Rectal smooth muscle tissue (tissue), 1 donor: ENCODE data around the gene RAB11FIP4.

ENCODE experiments used
- H3K27ac ChIP-seq: one replicate; pipeline ENCODE4 v1.7.0; 2013; ENCODE audit warnings: low read depth, low read length, inconsistent platforms
- H3K27me3 ChIP-seq: one replicate; pipeline ENCODE4 v1.7.0; 2013; ENCODE audit warnings: low read length; ENCODE audit not compliant: control insufficient read depth, insufficient read depth
- H3K36me3 ChIP-seq: one replicate; pipeline ENCODE4 v1.7.0; 2013; ENCODE audit warnings: low read length; ENCODE audit not compliant: control insufficient read depth, insufficient read depth
- H3K4me1 ChIP-seq: one replicate; pipeline ENCODE4 v1.7.0; 2013; ENCODE audit warnings: low read length; ENCODE audit not compliant: control insufficient read depth, insufficient read depth
- H3K4me3 ChIP-seq: one replicate; pipeline ENCODE4 v1.7.0; 2013; ENCODE audit warnings: low read length
- H3K9ac ChIP-seq: one replicate; pipeline ENCODE4 v1.7.0; 2013; ENCODE audit warnings: low read length

The RAB11FIP4 gene

GRCh38 chr17:31448467-31449077 is 57.1 kb downstream of the RAB11FIP4 start:
- Histone ChIP-seq H3K36me3 (no peaks in the 10 kb centered on the region), H3K4me3 (no peak overlapping the region), H3K27ac (no peak overlapping the region), H3K4me1 (no peaks in the 10 kb centered on the region), H3K27me3 (no peaks in the 10 kb centered on the region), H3K9ac (no peak overlapping the region)

GRCh38 chr17:31449111-31449510 is 57.6 kb downstream of the RAB11FIP4 start:
- Histone ChIP-seq H3K27me3 (no peaks in the 10 kb centered on the region), H3K4me3 (no peak overlapping the region), H3K4me1 (no peaks in the 10 kb centered on the region), H3K9ac (no peak overlapping the region), H3K36me3 (no peaks in the 10 kb centered on the region), H3K27ac (no peak overlapping the region)

GRCh38 chr17:31449746-31450145 is 58.3 kb downstream of the RAB11FIP4 start:
- Histone ChIP-seq H3K9ac (no peak overlapping the region), H3K4me1 (no peaks in the 10 kb centered on the region), H3K4me3 (no peak overlapping the region), H3K36me3 (no peaks in the 10 kb centered on the region), H3K27ac (no peak overlapping the region), H3K27me3 (no peaks in the 10 kb centered on the region)

- Histone ChIP-seq H3K27me3 (no peaks in the 10 kb centered on the region), H3K36me3 (no peaks in the 10 kb centered on the region), H3K9ac (no peak overlapping the region), H3K4me3 (no peak overlapping the region), H3K27ac (no peak overlapping the region), H3K4me1 (no peaks in the 10 kb centered on the region)
Observed at GRCh38 chr17:31452101-31452500, 60.6 kb downstream of the RAB11FIP4 start.

GRCh38 chr17:31452561-31453110 is 61.2 kb downstream of the RAB11FIP4 start:
- Histone ChIP-seq H3K9ac (no peak overlapping the region), H3K27ac (no peak overlapping the region), H3K36me3 (no peaks in the 10 kb centered on the region), H3K4me3 (no peak overlapping the region), H3K27me3 (no peaks in the 10 kb centered on the region), H3K4me1 (no peaks in the 10 kb centered on the region)

- no peak overlapping the region for H3K27ac ChIP-seq
- no peaks in the 10 kb centered on the region for H3K4me1 ChIP-seq
- no peak overlapping the region for H3K9ac ChIP-seq
- no peaks in the 10 kb centered on the region for H3K27me3 ChIP-seq
- no peak overlapping the region for H3K4me3 ChIP-seq
- no peaks in the 10 kb centered on the region for H3K36me3 ChIP-seq
Observed at GRCh38 chr17:31453896-31454295, 62.4 kb downstream of the RAB11FIP4 start.

- Histone ChIP-seq H3K27me3 (no peaks in the 10 kb centered on the region), H3K27ac (no peak overlapping the region), H3K9ac (no peak overlapping the region), H3K4me1 (no peaks in the 10 kb centered on the region), H3K36me3 (no peaks in the 10 kb centered on the region), H3K4me3 (no peak overlapping the region)
Observed at GRCh38 chr17:31456814-31457213, 65.3 kb downstream of the RAB11FIP4 start.

GRCh38 chr17:31457391-31458234 is 66.1 kb downstream of the RAB11FIP4 start:
- H3K4me1 ChIP-seq = no peaks in the 10 kb centered on the region
- no peak overlapping the region for H3K9ac ChIP-seq
- H3K27ac ChIP-seq = no peak overlapping the region
- H3K36me3 ChIP-seq = no peaks in the 10 kb centered on the region
- no peak overlapping the region for H3K4me3 ChIP-seq
- H3K27me3 ChIP-seq = no peaks in the 10 kb centered on the region

- Histone ChIP-seq H3K36me3 (no peaks in the 10 kb centered on the region), H3K4me1 (no peaks in the 10 kb centered on the region), H3K27ac (no peak overlapping the region), H3K4me3 (no peak overlapping the region), H3K27me3 (no peaks in the 10 kb centered on the region), H3K9ac (no peak overlapping the region)
Observed at GRCh38 chr17:31458829-31459228, 67.4 kb downstream of the RAB11FIP4 start.

- H3K9ac ChIP-seq = no peak overlapping the region
- no peak overlapping the region for H3K4me3 ChIP-seq
Observed at GRCh38 chr17:31459716-31460115, 68.2 kb downstream of the RAB11FIP4 start.

GRCh38 chr17:31460226-31460721 is 68.8 kb downstream of the RAB11FIP4 start:
- no peak overlapping the region for H3K27ac ChIP-seq
- no peak overlapping the region for H3K4me3 ChIP-seq
- H3K27me3 ChIP-seq = no peaks in the 10 kb centered on the region
- H3K36me3 ChIP-seq = no peaks in the 10 kb centered on the region
- no peaks in the 10 kb centered on the region for H3K4me1 ChIP-seq
- no peak overlapping the region for H3K9ac ChIP-seq

More at GRCh38 chr17:31459716-31460115, 68.2 kb downstream of the RAB11FIP4 start:
- H3K4me1 ChIP-seq = no peaks in the 10 kb centered on the region
- H3K27me3 ChIP-seq = no peaks in the 10 kb centered on the region
- no peak overlapping the region for H3K27ac ChIP-seq
- no peaks in the 10 kb centered on the region for H3K36me3 ChIP-seq

- Histone ChIP-seq H3K27ac (no peak overlapping the region), H3K36me3 (no peaks in the 10 kb centered on the region), H3K4me3 (no peak overlapping the region), H3K27me3 (no peaks in the 10 kb centered on the region), H3K4me1 (no peaks in the 10 kb centered on the region), H3K9ac (no peak overlapping the region)
Observed at GRCh38 chr17:31461227-31461810, 69.8 kb downstream of the RAB11FIP4 start.
